ENCODE measurements around the gene RCSD1.

RCSD1 gene

DNA sequence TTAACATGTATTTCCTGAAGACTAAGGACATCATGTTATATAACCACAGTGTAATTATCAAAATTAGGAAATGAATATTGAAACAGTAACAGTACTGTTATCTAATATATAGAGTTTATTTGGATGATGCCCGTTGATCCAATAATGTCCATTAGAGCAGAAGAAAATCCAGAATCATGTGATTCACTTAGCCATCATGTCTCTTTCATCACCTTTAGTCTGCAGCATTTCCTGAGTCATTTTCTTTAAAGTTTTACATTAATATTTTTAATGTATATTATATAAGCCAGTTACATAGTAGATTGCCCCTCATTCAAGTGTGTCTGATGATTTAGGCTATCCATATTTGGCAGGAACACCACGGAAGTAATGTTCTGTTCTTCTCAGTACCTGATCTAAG is 120.6 kb downstream of the RCSD1 start:
- no peak for DNase-seq (ENCODE audit: low read depth)
- H3K4me3 ChIP-seq (ENCODE audit: control insufficient read depth, low read depth, low read length) = no peak overlapping the region
- TF ChIP-seq, protein P1, sequence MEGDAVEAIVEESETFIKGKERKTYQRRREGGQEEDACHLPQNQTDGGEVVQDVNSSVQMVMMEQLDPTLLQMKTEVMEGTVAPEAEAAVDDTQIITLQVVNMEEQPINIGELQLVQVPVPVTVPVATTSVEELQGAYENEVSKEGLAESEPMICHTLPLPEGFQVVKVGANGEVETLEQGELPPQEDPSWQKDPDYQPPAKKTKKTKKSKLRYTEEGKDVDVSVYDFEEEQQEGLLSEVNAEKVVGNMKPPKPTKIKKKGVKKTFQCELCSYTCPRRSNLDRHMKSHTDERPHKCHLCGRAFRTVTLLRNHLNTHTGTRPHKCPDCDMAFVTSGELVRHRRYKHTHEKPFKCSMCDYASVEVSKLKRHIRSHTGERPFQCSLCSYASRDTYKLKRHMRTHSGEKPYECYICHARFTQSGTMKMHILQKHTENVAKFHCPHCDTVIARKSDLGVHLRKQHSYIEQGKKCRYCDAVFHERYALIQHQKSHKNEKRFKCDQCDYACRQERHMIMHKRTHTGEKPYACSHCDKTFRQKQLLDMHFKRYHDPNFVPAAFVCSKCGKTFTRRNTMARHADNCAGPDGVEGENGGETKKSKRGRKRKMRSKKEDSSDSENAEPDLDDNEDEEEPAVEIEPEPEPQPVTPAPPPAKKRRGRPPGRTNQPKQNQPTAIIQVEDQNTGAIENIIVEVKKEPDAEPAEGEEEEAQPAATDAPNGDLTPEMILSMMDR (conservative IDR thresholded peaks at IDR 0.05; ENCODE audit: control insufficient read depth, insufficient read depth, low read depth, low read length) = no peak

DNA sequence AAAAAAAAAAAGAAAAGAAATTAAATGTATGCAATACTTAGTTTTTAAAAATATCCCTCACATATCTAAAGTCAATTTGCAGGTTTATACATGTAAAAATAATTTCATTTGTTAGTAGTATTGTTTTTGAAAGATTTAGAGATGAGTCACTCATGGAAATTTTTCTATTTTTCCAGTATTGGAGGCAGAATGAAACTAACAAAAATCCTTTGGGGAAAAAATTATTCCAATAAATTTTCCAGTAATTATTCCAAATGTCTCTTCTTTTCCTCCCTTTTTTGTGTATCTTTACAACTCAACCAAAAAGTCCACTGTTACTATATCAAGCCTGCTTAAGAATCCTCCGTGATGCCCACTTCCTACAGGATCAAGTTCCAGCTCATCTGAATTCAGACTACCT is 121.6 kb downstream of the RCSD1 start:
- DNase-seq (ENCODE audit: low read depth) = no peak
- TF ChIP-seq, protein P1 (conservative IDR thresholded peaks at IDR 0.05; ENCODE audit: control insufficient read depth, insufficient read depth, low read depth, low read length) = no peak
- H3K4me3 ChIP-seq (ENCODE audit: control insufficient read depth, low read depth, low read length) = no peak overlapping the region

DNA sequence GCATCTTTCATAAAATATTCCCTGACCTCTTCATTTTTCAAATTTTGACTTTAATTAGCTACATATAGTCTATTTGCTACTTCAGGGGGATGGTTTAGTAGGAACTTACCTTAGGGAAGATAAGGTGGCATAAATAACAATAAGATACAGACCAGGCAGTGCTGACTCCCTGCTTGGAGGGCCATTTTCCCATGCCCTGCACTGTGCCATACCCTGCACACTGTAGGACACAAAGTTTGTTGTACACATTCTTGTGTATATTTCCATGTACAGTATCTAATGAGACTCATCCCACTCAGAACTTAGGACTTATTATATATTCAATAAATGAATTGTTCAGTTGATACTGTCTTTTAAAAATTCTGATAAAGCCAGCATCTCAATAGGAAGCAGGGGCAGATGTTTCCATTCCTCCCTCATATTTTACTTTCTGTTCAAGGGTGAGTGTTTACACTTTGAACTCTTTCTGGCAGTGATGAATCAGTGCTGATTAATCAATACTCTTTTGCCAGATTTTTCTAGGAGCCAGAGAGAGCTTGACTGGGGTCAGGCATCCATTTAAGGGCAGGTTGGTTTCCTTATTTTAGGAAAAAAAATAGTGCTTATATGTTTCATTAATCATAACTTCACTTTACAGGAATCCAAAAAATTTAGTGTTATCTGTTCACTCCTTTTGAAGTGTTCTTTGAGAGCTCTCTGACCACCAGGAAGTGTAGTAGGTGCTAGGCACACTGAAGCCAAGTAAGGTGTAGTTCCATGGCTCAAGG is 122.4 kb downstream of the RCSD1 start:
- DNase-seq (ENCODE audit: low read depth) = peak; percentile 65
- H3K4me3 ChIP-seq (ENCODE audit: control insufficient read depth, low read depth, low read length) = no peak overlapping the region
- TF ChIP-seq, protein P1 (conservative IDR thresholded peaks at IDR 0.05; ENCODE audit: control insufficient read depth, insufficient read depth, low read depth, low read length) = no peak

DNA sequence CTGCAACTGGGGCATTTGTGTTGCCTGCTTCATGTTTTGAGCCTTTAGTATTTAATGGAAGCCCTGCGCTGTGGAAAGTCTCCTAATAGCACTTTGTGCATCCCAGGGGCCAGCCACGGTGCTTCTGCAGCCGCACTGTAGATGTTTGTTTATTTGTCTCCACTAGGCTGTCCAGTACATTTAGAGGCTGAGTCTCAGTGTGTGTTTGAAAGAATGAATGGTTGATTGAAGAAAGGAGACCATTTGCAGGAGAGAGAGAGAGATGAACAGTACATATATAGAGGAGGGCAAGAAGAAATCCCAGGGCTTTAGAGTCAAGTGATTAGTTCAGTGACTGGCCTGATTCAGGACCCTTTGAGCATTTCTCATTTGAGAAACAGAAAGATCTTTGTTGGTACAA is 125.6 kb downstream of the RCSD1 start:
- no peak for DNase-seq (ENCODE audit: low read depth)
- TF ChIP-seq, protein P1 (conservative IDR thresholded peaks at IDR 0.05; ENCODE audit: control insufficient read depth, insufficient read depth, low read depth, low read length) = no peak
- H3K4me3 ChIP-seq (ENCODE audit: control insufficient read depth, low read depth, low read length) = no peak overlapping the region
